GM06990 (cell line): ENCODE results near the gene RGS12.

Experiments
- DNase-seq: peaks from one replicate; pipeline ENCODE4 v3.0.0-alpha.2; 2011; ENCODE audit not compliant: insufficient read length; ENCODE audit errors: extremely low read depth
- H3K27me3 ChIP-seq: replicated peaks from 2 replicates; pipeline ENCODE4 v1.6.0; 2011; ENCODE audit warnings: low read length; ENCODE audit not compliant: control insufficient read depth, insufficient read depth
- H3K36me3 ChIP-seq: 2 replicates; pipeline ENCODE4 v1.5.1; 2011; ENCODE audit warnings: low read length; ENCODE audit not compliant: control insufficient read depth, insufficient read depth
- H3K4me3 ChIP-seq: replicated peaks from 2 replicates; pipeline ENCODE4 v1.5.1; 2011; ENCODE audit warnings: low read depth, mild to moderate bottlenecking, control low read depth, low read length
- TF ChIP-seq, protein P1 (sequence below): IDR thresholded peaks from 2 replicates; pipeline ENCODE4 v1.5.1; 2011; ENCODE audit warnings: low read length, control low read depth, mild to moderate bottlenecking, inconsistent platforms; ENCODE audit not compliant: insufficient read depth, poor library complexity, severe bottlenecking

RGS12 gene

DNA sequence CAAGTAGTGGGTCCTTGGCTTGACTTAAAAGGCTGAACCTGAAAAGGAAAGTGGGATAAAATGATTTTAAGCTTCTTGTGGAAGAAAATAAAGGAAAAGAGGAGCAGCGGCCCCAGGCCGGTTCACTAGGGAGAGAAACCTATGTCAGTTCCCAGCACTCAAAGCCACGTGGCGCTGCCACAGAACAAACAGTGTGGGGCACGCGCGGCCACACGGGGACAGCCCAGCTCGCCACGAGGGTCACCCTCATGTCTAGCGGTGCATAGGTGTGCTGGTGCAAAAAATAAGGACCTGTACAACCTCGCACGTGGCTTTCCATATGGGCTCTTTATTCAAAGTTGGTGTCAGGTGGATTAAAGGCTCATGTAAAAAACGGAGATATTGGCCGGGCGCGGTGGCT lies 26.7 kb upstream of the RGS12 start:
- Histone ChIP-seq H3K27me3 (no peaks in the 10 kb centered on the region), H3K4me3 (no peak overlapping the region), H3K36me3 (no peaks in the 10 kb centered on the region)
- TF ChIP-seq, protein P1, sequence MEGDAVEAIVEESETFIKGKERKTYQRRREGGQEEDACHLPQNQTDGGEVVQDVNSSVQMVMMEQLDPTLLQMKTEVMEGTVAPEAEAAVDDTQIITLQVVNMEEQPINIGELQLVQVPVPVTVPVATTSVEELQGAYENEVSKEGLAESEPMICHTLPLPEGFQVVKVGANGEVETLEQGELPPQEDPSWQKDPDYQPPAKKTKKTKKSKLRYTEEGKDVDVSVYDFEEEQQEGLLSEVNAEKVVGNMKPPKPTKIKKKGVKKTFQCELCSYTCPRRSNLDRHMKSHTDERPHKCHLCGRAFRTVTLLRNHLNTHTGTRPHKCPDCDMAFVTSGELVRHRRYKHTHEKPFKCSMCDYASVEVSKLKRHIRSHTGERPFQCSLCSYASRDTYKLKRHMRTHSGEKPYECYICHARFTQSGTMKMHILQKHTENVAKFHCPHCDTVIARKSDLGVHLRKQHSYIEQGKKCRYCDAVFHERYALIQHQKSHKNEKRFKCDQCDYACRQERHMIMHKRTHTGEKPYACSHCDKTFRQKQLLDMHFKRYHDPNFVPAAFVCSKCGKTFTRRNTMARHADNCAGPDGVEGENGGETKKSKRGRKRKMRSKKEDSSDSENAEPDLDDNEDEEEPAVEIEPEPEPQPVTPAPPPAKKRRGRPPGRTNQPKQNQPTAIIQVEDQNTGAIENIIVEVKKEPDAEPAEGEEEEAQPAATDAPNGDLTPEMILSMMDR, result no peak
- no peak for DNase-seq

DNA sequence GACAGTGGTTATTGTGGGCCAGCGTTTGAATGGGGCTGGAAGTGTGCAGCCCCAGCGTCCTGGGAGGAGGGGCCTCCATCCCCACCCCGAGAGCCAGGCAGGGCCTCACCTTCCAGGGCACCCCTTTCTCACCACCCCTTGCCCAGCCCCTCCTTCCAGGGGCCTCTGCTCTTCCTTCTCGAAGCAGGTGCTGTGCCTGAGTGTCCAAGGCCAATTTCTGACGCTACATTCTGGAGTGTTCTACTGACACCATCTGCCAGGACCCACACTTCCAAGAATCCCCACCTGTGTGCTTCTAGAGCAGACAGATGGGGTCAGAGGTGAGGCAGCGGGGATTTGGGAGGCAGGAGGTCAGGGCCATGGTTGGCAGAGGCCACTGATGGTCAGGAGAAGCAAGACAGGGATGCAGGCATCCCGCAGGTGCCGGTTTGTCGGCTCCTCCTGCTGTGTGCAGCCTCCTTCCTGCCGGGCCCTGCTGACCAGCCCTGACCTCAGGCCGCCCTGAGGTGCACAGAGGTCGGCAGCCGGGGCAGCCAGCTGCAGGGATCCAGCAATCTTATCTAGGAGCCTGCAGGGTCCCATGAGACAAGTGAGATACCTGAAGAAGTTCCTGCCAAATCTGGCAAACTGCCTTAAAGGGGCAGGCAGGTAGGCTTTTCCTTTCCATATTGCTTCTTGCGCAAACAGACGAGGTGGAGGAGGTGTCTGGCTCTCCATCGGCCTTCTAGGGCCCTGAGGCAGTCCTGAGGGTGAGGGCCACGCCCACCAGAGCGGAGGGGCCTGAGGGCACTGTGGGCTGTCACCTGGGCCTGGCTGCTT lies 25.0 kb upstream of the RGS12 start:
- DNase-seq, result no peak
- no peak overlapping the region for H3K4me3 ChIP-seq
- no peaks in the 10 kb centered on the region for H3K27me3 ChIP-seq

DNA sequence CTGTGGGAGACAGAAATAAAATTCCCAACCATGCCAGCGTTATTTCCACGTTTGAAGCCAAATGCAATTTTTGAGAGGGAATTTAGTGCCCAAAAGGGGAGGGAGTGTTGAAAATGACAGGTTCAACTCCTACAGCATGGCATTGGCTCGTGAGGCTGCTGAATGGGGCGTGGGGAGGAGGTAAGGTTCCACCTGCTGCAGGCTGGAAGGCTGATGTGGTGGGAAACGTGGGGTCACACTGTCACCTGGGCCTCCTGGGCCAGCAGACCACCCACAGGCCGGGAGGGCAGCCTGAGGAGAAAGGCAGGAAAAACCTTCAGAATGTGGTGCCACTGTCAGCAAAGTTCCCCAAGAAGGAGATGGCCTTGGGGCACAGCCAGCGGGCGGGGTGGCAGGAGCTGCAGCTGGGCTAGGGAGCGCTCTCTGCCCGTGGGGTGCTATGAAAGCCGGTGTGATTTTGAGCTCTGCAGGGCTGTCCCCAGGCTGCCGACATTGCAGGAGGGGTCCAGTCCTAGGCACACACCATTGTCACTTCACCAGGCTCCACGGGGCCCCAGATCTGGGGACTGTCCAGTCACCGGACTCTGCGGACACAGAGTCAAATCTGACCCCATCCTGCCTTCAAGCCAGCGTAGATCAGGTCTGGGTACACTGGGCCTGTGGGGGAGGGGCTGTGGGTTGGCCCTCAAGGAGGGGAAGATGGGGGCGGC lies 24.3 kb upstream of the RGS12 start:
- no peak for DNase-seq
- Histone ChIP-seq H3K36me3 (no peaks in the 10 kb centered on the region), H3K27me3 (no peaks in the 10 kb centered on the region), H3K4me3 (no peak overlapping the region)
- TF ChIP-seq, protein P1, result no peak

More for the DNA sequence above, 25.0 kb upstream of the RGS12 start:
- TF ChIP-seq, protein P1, result no peak
- no peaks in the 10 kb centered on the region for H3K36me3 ChIP-seq

DNA sequence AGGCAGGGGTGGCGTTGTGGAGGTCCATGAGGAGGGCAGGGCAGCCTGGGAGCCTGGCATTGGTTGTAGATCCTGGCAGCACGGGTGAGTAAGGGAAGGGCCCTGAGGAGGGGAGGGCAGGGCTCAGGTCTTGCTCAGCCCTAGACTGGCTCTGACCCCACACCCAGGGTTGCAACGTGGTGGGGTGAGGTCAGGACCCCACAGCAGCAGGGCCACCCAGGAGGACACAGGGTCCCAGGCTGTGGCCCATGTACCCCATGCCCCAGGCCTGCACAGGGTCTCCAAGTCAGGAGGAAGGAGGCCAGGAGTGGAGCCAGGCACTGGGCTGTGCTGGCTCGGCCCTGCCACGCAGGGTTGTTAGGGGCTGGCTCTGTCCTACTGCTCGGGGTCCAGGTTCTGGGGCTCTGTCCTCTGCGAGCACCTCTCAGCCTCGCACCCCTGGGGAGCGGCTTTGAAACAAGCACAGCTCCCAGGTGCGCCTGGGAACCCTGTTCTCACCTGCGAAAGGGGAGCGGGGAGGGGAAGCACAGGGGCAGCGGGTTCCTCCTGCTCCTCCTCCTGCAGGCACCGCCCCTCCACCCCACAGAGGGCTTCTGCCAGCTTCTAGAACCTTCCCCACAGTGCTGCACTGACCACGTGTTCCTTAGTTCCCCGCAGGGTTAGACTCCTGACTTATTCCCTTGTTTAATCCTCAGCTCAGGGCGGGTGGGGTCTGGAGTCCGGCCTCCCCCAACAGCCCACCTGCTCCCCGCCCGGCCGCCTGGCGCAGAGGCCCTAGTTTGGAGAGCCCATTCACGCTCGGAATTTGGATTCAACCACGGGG lies 23.5 kb upstream of the RGS12 start:
- DNase-seq, result no peak
- TF ChIP-seq, protein P1, result no peak
- Histone ChIP-seq H3K27me3 (no peaks in the 10 kb centered on the region), H3K4me3 (no peak overlapping the region), H3K36me3 (no peaks in the 10 kb centered on the region)

DNA sequence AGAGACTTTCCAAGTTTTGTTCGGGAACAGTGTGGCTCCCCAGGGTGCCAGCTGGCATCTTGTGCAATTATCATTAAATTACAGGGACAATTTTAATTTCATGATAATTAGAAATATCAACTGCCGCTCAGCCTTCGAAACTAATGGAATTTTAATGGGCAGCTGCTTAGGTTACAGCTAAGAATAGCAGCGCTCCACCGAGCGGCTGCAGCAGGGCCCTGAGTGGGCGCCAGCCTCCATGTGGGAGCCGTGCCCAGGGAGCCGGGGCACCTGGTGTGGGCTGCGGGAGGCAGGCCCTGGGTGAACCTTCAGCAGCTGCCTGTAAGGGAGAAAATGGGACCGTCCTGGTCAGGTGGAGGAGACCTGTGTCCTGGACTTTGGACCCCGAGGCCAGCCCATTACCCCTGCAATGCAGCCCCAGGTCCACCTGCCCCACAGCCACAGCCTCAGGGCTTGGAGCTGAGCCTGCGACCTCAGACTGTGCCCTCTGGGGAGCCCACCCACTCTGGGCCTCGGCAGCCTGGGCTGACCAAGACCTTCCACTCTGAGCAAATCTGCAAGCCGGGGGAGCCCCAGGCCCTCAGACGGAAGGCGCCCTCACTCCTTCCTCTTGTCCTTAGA lies 22.7 kb upstream of the RGS12 start:
- Histone ChIP-seq H3K27me3 (no peaks in the 10 kb centered on the region), H3K4me3 (no peak overlapping the region), H3K36me3 (no peaks in the 10 kb centered on the region)
- TF ChIP-seq, protein P1, result no peak
- no peak for DNase-seq
